Epithelial cell of proximal tubule (primary cell): Measurements from ENCODE around the gene N4BP3. TPM values are rescaled to one million over a fixed set of nuclear protein-coding genes. Genes with fewer than 3 reads are reported as not detected.
"Not testable (repeated sequence)": the region's sequence is repeated elsewhere in the genome, so short reads cannot be mapped to it uniquely, and the experiment has no call there.

ENCODE experiments used
- DNase-seq: peaks from one replicate; pipeline ENCODE4 v3.0.0-alpha.2; 2011; ENCODE audit warnings: low read depth
- H3K4me3 ChIP-seq: 2 replicates; pipeline ENCODE4 v1.5.1; 2011; ENCODE audit warnings: low read depth, mild to moderate bottlenecking, low read length
- total RNA-seq: library from RNA; depleted of rRNA; stranded (reverse); fragments of >200 nt; gene quantifications from 2 replicates; pipeline ENCODE4 v1.2.3, GENCODE V29; 2015
- TF ChIP-seq, protein P1 (sequence below): conservative IDR thresholded peaks from 2 replicates; pipeline ENCODE4 v1.5.1; 2012; ENCODE audit warnings: low read depth, mild to moderate bottlenecking, low read length

N4BP3 gene
- total RNA-seq, 1 donor from 2014 or later, result 3.1 TPM

DNA sequence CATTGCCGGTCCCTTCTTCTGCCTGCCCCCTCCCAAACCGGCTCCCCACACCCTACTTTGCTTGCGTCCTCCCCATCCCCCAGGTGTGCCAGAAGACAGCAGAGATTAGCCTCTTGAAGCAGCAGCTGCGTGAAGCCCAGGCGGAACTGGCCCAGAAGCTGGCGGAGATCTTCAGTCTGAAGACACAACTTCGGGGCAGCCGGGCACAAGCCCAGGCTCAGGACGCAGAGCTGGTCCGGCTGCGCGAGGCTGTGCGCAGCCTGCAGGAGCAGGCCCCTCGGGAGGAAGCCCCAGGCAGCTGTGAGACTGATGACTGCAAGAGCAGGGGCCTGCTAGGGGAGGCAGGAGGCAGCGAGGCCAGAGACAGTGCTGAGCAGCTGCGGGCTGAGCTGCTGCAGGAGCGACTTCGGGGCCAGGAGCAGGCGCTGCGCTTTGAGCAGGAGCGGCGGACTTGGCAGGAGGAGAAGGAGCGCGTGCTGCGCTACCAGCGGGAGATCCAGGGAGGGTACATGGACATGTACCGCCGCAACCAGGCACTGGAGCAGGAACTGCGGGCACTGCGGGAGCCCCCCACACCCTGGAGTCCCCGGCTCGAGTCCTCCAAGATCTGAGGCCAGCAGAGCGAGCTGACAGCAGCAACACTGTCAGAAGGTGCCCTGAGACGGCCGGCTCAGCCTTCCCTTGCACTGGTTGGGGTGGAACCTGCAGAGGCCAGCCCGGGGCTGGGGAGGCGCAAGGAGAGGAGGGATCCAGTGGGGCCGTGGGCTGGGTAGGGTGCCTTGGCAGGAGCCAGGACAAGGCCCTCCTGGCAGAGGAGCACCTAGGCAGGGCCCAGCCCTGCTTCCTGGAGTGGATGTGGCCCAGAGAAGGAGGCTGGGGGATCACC, 8.3 kb downstream of the N4BP3 start:
- TF ChIP-seq, protein P1, sequence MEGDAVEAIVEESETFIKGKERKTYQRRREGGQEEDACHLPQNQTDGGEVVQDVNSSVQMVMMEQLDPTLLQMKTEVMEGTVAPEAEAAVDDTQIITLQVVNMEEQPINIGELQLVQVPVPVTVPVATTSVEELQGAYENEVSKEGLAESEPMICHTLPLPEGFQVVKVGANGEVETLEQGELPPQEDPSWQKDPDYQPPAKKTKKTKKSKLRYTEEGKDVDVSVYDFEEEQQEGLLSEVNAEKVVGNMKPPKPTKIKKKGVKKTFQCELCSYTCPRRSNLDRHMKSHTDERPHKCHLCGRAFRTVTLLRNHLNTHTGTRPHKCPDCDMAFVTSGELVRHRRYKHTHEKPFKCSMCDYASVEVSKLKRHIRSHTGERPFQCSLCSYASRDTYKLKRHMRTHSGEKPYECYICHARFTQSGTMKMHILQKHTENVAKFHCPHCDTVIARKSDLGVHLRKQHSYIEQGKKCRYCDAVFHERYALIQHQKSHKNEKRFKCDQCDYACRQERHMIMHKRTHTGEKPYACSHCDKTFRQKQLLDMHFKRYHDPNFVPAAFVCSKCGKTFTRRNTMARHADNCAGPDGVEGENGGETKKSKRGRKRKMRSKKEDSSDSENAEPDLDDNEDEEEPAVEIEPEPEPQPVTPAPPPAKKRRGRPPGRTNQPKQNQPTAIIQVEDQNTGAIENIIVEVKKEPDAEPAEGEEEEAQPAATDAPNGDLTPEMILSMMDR, result no peak
- no peak for DNase-seq
- no peak overlapping the region for H3K4me3 ChIP-seq

DNA sequence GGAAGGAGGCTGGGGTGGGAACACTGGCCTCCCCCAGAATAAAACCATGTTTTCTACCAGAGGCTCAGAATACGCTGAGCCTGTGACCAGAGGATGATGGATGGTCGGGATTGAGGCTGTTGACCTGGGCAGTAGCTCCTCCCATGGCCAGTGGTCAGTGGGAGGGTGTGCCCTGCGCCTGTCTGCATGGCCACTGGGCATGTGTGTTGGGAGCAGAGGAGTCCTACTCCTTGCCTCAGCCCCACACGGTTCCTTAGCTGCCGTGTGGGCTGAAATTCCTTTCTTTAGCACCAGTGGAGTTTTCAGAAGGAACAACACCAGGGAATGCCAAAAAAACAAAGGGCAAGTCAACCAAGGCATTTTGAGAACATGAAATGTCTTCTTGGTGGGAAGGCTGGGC, 9.0 kb downstream of the N4BP3 start:
- no peak overlapping the region for H3K4me3 ChIP-seq
- TF ChIP-seq, protein P1, result no peak

DNA sequence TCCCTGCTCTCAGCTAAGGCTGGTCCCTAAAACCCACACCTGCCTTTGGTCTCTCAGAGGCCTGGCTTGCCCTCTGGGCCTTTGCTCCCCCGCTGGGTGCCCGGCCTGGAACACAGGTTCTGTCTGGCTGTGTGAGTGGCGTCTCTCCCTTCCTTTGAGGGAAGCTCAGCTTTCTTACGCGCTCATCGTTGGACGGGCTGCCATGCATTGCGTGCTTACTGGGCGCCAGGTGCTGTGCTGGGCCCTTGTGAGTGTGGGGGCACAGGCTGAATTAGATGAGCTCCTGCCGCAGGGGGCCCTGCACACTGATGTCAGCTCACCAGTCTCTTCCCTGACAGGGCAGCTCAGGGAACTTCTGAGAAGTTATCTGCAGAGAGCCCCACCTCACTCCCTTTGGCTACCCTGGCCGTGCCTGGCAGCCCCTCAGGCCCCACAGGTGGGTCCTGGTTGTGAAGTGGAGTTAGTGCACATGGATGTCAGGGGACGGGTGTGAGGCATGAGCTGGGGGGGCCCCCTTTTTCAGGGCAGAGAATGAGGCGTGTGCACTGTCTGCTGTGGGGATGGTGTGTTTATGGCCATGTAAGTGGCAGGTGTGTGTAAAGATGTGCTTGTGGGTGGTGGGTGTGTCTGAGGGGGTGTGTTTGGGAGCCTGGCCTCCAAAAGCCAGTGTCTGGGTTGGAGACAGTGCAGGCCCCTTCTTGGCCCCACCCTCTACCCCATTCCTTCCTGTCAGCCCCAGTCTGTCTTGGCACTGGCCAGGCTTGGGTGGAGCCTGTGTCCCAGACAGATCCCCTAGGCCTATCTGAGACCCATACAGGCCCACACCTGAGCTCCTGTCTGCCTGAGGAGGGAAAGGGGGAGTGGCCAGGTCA, 10.0 kb downstream of the N4BP3 start:
- H3K4me3 ChIP-seq, result no peak overlapping the region
- no peak for DNase-seq
- TF ChIP-seq, protein P1, result no peak

More for the DNA sequence above, 9.0 kb downstream of the N4BP3 start:
- DNase-seq, result no peak

GRCh38 chr5:178123966-178124925, 10.9 kb downstream of the N4BP3 start:
- DNase-seq, result no peak
- TF ChIP-seq, protein P1, result no peak
- H3K4me3 ChIP-seq, result no peak overlapping the region

DNA sequence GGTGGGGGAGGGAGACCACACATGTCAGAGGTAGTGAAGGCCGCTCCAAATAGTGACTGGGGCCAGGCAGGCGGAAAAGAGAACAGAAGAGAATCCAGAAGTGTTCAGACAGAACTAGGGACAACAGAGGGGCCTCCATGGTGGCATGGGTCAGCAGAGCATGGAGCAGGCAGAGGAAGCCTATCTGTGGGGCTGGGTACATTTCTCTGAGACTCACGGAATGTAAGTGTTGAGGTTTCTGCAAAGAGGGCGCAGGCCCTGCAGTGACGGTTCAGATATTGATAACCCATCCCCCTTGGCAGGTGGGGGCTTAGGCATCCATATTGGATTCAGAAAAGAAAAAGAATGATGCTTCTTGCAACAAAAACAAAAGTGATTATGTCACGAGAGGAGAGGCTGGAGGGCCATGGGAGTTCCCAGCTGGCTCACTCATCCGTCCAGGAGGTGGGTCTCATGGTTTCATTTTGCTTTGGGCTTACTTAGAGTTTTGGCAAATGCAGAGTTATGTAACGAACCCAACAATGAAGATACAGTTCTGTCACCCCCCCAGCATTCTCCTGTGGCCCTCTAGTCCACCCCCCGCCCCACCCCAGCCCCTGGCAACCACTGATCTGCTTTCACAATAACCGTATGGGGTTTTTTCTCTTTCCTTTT, 12.0 kb downstream of the N4BP3 start:
- DNase-seq, result no peak
- TF ChIP-seq, protein P1, result no peak
- no peak overlapping the region for H3K4me3 ChIP-seq

DNA sequence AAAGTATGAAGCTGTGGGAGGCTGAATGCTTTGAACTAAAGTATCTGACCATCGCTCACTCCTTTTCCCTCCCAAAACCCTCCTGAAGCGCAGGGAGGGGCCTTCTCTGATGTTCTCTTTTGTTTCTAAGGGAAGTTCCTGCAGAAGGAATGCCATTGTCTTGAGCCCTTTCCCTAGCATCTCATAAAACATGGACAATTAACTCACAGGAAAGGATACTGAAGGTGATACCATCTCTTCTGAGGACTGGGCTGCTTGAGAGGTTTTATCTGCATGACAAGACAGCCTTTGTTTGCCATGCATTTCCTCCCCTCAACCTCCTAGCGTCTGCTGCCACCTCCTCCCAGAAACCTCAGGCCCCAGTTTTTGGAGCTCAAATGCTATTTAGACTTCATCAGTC, 13.2 kb downstream of the N4BP3 start:
- TF ChIP-seq, protein P1, result no peak

GRCh38 chr5:178127300-178128009, 14.1 kb downstream of the N4BP3 start:
- DNase-seq, H3K4me3 ChIP-seq: not testable (repeated sequence)

More for the DNA sequence above, 13.2 kb downstream of the N4BP3 start:
- DNase-seq, result no peak
- no peak overlapping the region for H3K4me3 ChIP-seq
